ENCODE measurements around the gene STARD9. TPM values are rescaled to one million over a fixed set of nuclear protein-coding genes. Genes with fewer than 3 reads are reported as not detected.

The STARD9 gene
- total RNA-seq, 2 donors from 2014 or later = 0.97 to 2.9 TPM

DNA sequence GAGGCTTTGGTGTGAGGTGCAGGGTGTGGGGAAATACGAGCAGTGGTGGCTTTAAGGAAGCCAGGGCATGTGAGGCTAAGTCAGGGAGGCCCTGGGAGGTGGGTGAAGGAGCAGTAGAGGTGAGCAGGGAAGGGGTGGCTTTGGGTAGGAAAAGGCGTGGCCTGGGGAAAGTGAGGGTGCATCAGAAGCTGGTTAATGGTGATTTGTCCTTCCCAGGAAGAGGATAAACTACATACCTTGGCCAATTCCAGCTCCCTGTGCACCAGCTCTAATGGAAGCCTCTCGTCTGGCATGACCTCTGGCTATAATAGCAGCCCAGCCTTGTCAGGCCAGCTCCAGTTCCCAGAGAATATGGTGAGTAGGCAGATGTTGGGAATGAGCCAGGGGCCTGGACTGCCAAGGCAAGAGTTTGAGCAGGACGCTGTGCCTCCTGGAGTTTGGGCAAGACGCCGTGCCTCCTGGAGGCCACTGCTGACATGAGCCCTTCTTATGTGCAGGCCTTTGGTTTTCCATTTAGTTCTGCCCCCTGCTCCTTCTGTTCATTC, 120.2 kb downstream of the STARD9 start:
- no peak overlapping the region for H3K4me3 Mint-ChIP-seq
- Histone ChIP-seq H3K9me3 (ENCODE audit: control insufficient read depth, low read length) (peaks cover 1% of the 10 kb centered on the region), H3K27ac (ENCODE audit: low read depth, low read length) (no peak overlapping the region), H3K36me3 (ENCODE audit: control insufficient read depth, insufficient read depth, low read length) (no peaks in the 10 kb centered on the region), H3K9ac (ENCODE audit: extremely low read depth, low read length, poor library complexity, severe bottlenecking) (no peak overlapping the region), H3K4me1 (ENCODE audit: control insufficient read depth, insufficient read depth, low read length) (no peaks in the 10 kb centered on the region), H3K4me3 (ENCODE audit: low read length) (no peak overlapping the region), H3K27me3 (ENCODE audit: control insufficient read depth, insufficient read depth, low read length, poor library complexity, severe bottlenecking) (no peaks in the 10 kb centered on the region)
- no peak overlapping the region for H3K27ac Mint-ChIP-seq
- 67 to 93% methylated on average over 1 to 6 of the region's 6 CpGs for WGBS, 2 experiments (ENCODE audit: insufficient coverage in 1 of 2, insufficient read length in 1 of 2)
- H3K36me3 Mint-ChIP-seq (ENCODE audit: low read depth) = peaks cover 4% of the 10 kb centered on the region
- no peaks in the 10 kb centered on the region for H3K4me1 Mint-ChIP-seq
- DNase-seq = no peak
- no peak for TF ChIP-seq CTCF (conservative IDR thresholded peaks at IDR 0.05)
- H3K27me3 Mint-ChIP-seq (ENCODE audit: insufficient read depth) = no peaks in the 10 kb centered on the region
- no peaks in the 10 kb centered on the region for H3K9me3 Mint-ChIP-seq

- Histone ChIP-seq H3K9ac (ENCODE audit: extremely low read depth, low read length, poor library complexity, severe bottlenecking) (no peak overlapping the region), H3K27ac (ENCODE audit: low read depth, low read length) (no peak overlapping the region), H3K27me3 (ENCODE audit: control insufficient read depth, insufficient read depth, low read length, poor library complexity, severe bottlenecking) (no peaks in the 10 kb centered on the region), H3K36me3 (ENCODE audit: control insufficient read depth, insufficient read depth, low read length) (no peaks in the 10 kb centered on the region), H3K4me3 (ENCODE audit: low read length) (no peak overlapping the region), H3K9me3 (ENCODE audit: control insufficient read depth, low read length) (peaks cover 8% of the 10 kb centered on the region), H3K4me1 (ENCODE audit: control insufficient read depth, insufficient read depth, low read length) (no peaks in the 10 kb centered on the region)
- H3K9me3 Mint-ChIP-seq = no peaks in the 10 kb centered on the region
- H3K4me3 Mint-ChIP-seq = no peak overlapping the region
- H3K4me1 Mint-ChIP-seq = no peaks in the 10 kb centered on the region
- WGBS, 2 experiments (ENCODE audit: insufficient coverage in 1 of 2, insufficient read length in 1 of 2) = 92 to 98% methylated on average over 4 to 5 of the region's 5 CpGs
- TF ChIP-seq CTCF (conservative IDR thresholded peaks at IDR 0.05) = no peak
- H3K27ac Mint-ChIP-seq = no peak overlapping the region
- H3K36me3 Mint-ChIP-seq (ENCODE audit: low read depth) = peaks cover 4% of the 10 kb centered on the region
- no peaks in the 10 kb centered on the region for H3K27me3 Mint-ChIP-seq (ENCODE audit: insufficient read depth)
- no peak for DNase-seq
Measured at GRCh38 chr15:42696626-42697025, 121.2 kb downstream of the STARD9 start.

DNA sequence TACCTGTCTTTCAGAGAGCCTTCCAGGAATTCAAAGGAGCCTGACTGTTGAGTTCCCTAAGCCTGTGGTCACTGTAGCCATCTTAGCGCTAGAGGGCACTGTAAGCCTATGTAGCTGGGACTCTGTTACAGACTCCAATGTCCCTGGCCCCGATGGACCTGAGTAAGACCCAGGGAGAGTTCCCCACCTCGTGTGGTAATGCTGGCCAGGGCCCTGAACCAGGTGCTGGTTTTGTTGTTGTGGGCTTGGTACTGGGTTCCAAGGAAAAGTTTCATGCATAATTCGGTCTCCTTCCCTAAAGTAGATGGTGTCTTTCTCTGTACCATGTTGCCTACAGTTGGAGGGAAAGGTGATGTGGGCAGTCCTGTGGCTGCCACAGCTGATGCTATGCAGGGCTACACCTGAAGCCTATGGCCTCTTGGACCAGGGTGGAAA, 129.1 kb downstream of the STARD9 start:
- Histone ChIP-seq H3K27ac (ENCODE audit: low read depth, low read length) (no peak overlapping the region), H3K4me3 (ENCODE audit: low read length) (no peak overlapping the region), H3K36me3 (ENCODE audit: control insufficient read depth, insufficient read depth, low read length) (no peaks in the 10 kb centered on the region), H3K9me3 (ENCODE audit: control insufficient read depth, low read length) (peaks cover 8% of the 10 kb centered on the region), H3K9ac (ENCODE audit: extremely low read depth, low read length, poor library complexity, severe bottlenecking) (no peak overlapping the region), H3K27me3 (ENCODE audit: control insufficient read depth, insufficient read depth, low read length, poor library complexity, severe bottlenecking) (no peaks in the 10 kb centered on the region), H3K4me1 (ENCODE audit: control insufficient read depth, insufficient read depth, low read length) (no peaks in the 10 kb centered on the region)
- H3K36me3 Mint-ChIP-seq (ENCODE audit: low read depth) = peaks cover 4% of the 10 kb centered on the region
- WGBS, 2 experiments (ENCODE audit: insufficient coverage in 1 of 2, insufficient read length in 1 of 2) = 46 to 65% methylated on average over 2 to 4 of the region's 4 CpGs
- H3K4me3 Mint-ChIP-seq = no peak overlapping the region
- H3K4me1 Mint-ChIP-seq = no peaks in the 10 kb centered on the region
- H3K9me3 Mint-ChIP-seq = no peaks in the 10 kb centered on the region
- TF ChIP-seq CTCF (conservative IDR thresholded peaks at IDR 0.05) = peak; percentile 93
- H3K27me3 Mint-ChIP-seq (ENCODE audit: insufficient read depth) = no peaks in the 10 kb centered on the region
- H3K27ac Mint-ChIP-seq = no peak overlapping the region
- peak; percentile 92 for DNase-seq
